ENCODE data around the gene SPPL3. TPM values are rescaled to one million over a fixed set of nuclear protein-coding genes. Genes with fewer than 3 reads are reported as not detected.

Gene SPPL3
- total RNA-seq, 1 experiment from 2014 or later, result 32.5 TPM

DNA sequence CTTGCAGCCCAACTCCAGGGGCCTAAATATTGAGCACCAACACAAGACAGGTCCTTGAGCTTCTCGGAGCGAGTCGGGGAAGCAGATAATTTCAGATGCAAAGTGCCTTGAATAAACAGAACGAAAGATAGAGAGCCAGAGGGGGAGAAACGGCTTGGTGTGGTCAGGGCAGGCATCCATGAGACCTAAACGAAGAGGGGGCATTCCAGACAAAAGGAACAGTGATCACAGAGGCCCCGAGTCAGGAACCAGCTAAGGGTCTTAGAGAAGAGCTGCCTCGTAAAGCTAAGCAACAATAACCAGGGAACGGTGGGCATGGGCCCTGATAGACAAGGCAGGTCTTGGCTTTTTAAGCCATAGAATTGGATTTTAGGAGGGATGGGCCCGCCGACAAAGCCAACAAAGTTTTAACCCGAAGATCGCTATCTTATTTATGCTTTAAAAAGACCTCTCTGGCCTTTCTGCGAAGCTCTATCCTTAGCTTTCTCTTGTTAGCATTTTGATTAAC, 179.0 kb downstream of the SPPL3 start:
- ATAC-seq (peak; percentile 19), DNase-seq (ENCODE audit: low spot score) (no peak)
- POLR2A ChIA-PET, result no interaction called here
- Mint-ChIP-seq H3K27me3 (ENCODE audit: low read depth) (peaks cover 4% of the 10 kb centered on the region; the same call in 1 of the 2 replicates), H3K4me3 (peak overlapping the region; percentile 70), H3K4me1 (peaks cover 13% of the 10 kb centered on the region), H3K27ac (no peak overlapping the region), H3K36me3 (peaks cover 37% of the 10 kb centered on the region), H3K9me3 (no peaks in the 10 kb centered on the region)
- CTCF ChIA-PET, result interaction anchor here (0.6 to 1.5 kb wide), 11 partner anchors 13 to 335 kb away, joined by 3 to 6 read pairs (median 3); partner anchors contain the start of genes CABP1 and POP5
- no peak for TF ChIP-seq PRRX2 (CRISPR knock-in tag; IDR thresholded peaks at IDR 0.05)
- TF ChIP-seq, protein P1, sequence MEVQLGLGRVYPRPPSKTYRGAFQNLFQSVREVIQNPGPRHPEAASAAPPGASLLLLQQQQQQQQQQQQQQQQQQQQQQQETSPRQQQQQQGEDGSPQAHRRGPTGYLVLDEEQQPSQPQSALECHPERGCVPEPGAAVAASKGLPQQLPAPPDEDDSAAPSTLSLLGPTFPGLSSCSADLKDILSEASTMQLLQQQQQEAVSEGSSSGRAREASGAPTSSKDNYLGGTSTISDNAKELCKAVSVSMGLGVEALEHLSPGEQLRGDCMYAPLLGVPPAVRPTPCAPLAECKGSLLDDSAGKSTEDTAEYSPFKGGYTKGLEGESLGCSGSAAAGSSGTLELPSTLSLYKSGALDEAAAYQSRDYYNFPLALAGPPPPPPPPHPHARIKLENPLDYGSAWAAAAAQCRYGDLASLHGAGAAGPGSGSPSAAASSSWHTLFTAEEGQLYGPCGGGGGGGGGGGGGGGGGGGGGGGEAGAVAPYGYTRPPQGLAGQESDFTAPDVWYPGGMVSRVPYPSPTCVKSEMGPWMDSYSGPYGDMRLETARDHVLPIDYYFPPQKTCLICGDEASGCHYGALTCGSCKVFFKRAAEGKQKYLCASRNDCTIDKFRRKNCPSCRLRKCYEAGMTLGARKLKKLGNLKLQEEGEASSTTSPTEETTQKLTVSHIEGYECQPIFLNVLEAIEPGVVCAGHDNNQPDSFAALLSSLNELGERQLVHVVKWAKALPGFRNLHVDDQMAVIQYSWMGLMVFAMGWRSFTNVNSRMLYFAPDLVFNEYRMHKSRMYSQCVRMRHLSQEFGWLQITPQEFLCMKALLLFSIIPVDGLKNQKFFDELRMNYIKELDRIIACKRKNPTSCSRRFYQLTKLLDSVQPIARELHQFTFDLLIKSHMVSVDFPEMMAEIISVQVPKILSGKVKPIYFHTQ (CRISPR knock-in tag; IDR thresholded peaks at IDR 0.05), result no peak
- no peak for TF ChIP-seq FOXP1 (CRISPR knock-in tag; IDR thresholded peaks at IDR 0.05; ENCODE audit: borderline replicate concordance)
- TF ChIP-seq, protein P2, sequence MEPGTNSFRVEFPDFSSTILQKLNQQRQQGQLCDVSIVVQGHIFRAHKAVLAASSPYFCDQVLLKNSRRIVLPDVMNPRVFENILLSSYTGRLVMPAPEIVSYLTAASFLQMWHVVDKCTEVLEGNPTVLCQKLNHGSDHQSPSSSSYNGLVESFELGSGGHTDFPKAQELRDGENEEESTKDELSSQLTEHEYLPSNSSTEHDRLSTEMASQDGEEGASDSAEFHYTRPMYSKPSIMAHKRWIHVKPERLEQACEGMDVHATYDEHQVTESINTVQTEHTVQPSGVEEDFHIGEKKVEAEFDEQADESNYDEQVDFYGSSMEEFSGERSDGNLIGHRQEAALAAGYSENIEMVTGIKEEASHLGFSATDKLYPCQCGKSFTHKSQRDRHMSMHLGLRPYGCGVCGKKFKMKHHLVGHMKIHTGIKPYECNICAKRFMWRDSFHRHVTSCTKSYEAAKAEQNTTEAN (CRISPR knock-in tag; IDR thresholded peaks at IDR 0.05), result no peak
- no peak for TF ChIP-seq CREM (CRISPR knock-in tag; IDR thresholded peaks at IDR 0.05)
- TF ChIP-seq, protein P3, sequence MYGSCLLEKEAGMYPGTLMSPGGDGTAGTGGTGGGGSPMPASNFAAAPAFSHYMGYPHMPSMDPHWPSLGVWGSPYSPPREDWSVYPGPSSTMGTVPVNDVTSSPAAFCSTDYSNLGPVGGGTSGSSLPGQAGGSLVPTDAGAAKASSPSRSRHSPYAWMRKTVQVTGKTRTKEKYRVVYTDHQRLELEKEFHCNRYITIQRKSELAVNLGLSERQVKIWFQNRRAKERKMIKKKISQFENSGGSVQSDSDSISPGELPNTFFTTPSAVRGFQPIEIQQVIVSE (CRISPR knock-in tag; IDR thresholded peaks at IDR 0.05; ENCODE audit: borderline replicate concordance), result no peak
- TF ChIP-seq ZNF263 (CRISPR knock-in tag; IDR thresholded peaks at IDR 0.05; ENCODE audit: low read depth), result no peak
- TF ChIP-seq, protein P4, sequence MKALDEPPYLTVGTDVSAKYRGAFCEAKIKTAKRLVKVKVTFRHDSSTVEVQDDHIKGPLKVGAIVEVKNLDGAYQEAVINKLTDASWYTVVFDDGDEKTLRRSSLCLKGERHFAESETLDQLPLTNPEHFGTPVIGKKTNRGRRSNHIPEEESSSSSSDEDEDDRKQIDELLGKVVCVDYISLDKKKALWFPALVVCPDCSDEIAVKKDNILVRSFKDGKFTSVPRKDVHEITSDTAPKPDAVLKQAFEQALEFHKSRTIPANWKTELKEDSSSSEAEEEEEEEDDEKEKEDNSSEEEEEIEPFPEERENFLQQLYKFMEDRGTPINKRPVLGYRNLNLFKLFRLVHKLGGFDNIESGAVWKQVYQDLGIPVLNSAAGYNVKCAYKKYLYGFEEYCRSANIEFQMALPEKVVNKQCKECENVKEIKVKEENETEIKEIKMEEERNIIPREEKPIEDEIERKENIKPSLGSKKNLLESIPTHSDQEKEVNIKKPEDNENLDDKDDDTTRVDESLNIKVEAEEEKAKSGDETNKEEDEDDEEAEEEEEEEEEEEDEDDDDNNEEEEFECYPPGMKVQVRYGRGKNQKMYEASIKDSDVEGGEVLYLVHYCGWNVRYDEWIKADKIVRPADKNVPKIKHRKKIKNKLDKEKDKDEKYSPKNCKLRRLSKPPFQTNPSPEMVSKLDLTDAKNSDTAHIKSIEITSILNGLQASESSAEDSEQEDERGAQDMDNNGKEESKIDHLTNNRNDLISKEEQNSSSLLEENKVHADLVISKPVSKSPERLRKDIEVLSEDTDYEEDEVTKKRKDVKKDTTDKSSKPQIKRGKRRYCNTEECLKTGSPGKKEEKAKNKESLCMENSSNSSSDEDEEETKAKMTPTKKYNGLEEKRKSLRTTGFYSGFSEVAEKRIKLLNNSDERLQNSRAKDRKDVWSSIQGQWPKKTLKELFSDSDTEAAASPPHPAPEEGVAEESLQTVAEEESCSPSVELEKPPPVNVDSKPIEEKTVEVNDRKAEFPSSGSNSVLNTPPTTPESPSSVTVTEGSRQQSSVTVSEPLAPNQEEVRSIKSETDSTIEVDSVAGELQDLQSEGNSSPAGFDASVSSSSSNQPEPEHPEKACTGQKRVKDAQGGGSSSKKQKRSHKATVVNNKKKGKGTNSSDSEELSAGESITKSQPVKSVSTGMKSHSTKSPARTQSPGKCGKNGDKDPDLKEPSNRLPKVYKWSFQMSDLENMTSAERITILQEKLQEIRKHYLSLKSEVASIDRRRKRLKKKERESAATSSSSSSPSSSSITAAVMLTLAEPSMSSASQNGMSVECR (CRISPR knock-in tag; IDR thresholded peaks at IDR 0.05; ENCODE audit: borderline replicate concordance), result no peak; the same call in 1 of the 2 replicates

DNA sequence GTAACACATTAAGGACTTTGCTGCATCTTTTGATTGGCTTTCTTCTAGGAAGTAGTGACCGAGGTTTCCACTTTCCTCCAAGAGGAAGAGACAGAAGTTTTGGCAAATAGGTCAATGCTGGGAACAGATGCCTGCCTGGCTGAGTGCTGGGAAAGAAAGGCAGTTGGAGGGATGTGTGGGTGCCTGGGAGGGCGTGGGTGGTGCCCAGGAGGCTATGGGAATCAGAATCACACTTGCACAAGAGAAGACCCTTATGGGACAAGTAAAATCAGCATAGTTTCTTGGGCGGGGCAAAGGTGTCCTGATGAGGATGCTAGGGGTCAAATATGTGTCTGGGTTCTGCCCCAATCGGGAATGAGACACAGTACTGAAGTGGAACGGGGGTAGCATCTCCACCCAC, 179.4 kb downstream of the SPPL3 start:
- Mint-ChIP-seq H3K36me3 (peaks cover 39% of the 10 kb centered on the region), H3K27ac (no peak overlapping the region)
- POLR2A ChIA-PET, result no interaction called here

More for the DNA sequence above, 179.4 kb downstream of the SPPL3 start:
- Mint-ChIP-seq H3K27me3 (ENCODE audit: low read depth) (peaks cover 4% of the 10 kb centered on the region; the same call in 1 of the 2 replicates), H3K9me3 (no peaks in the 10 kb centered on the region), H3K4me3 (peak overlapping the region; percentile 70), H3K4me1 (peaks cover 13% of the 10 kb centered on the region)
- no peak for DNase-seq (ENCODE audit: low spot score)
- ATAC-seq, result no peak
- CTCF ChIA-PET, result interaction anchor here (0.8 to 1.5 kb wide), 10 partner anchors 13 to 335 kb away, joined by 3 to 6 read pairs (median 3); partner anchors contain the start of genes CABP1 and POP5
- no peak for TF ChIP-seq SP1 (CRISPR knock-in tag; conservative IDR thresholded peaks at IDR 0.05)
- TF ChIP-seq, protein P5, sequence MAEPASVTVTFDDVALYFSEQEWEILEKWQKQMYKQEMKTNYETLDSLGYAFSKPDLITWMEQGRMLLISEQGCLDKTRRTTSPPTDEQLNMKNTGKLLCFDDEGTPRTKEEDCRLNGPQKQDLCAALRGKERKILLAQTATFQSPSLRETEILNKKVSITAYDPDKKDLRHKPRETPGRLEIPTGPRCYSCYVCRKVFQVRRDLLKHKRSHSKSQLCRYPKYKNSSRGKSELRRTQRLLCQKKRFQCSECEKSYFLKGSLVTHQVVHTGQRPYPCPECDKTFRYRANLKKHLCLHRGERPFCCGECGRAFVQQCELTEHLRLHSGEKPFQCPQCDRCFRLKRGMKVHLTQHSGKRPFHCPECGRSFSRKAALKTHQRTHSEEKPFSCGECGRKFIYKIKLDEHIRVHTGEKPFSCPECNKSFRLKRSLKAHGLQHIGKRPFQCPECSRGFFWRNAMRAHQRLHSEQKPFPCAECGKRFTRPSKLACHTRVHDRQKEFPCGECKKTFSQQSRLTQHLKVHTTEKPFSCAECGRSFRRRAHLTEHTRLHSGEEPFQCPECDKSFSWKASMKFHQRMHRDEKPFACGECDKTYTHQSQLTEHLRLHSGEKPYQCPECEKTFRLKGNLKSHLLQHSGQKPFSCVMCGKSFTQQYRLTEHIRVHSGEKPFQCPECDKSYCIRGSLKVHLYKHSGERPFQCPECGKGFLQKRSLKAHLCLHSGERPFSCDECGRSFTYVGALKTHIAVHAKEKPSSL (CRISPR knock-in tag; conservative IDR thresholded peaks at IDR 0.05), result no peak
- TF ChIP-seq JAZF1 (CRISPR knock-in tag; IDR thresholded peaks at IDR 0.05), result no peak
- no peak for TF ChIP-seq PRRX2 (CRISPR knock-in tag; IDR thresholded peaks at IDR 0.05)
- no peak for TF ChIP-seq KAT7 (CRISPR knock-in tag; IDR thresholded peaks at IDR 0.05; ENCODE audit: borderline replicate concordance)
